CD4-positive, alpha-beta T cell treated with Interleukin-15 for 4 hours (primary cell): ENCODE results near the gene CNDP2.

ENCODE experiments used
- DNase-seq: peaks from one replicate; pipeline ENCODE4 v3.0.0-alpha.2; 2020; ENCODE audit warnings: low spot score

CNDP2 gene

DNA sequence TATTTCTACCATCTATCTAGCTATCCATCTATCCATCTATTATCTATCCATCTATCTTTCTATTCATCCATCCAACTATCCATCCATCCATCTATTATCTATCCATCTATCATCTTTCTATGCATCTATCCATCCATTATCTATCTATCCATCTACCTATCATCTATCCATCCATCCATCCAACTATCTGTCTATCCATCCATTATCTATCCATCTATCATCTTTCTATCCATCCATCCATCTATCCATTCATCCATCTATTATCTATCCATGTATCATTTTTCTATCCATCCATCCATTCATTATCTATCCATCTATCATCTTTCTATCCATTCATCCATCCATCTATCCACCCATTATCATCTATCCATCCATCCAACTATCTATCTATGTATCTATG is 76.9 kb downstream of the CNDP2 start:
- DNase-seq: no peak
